GM21528 (cell line): ENCODE data around the gene TEX2.
"Not testable (repeated sequence)": the region's sequence is repeated elsewhere in the genome, so short reads cannot be mapped to it uniquely, and the experiment has no call there.

Experiments used
- ATAC-seq: cut with Tn5 transposase; IDR thresholded peaks from one replicate; pipeline ENCODE4 v1.9.1; 2021; ENCODE audit warnings: mild to moderate bottlenecking, moderate library complexity; ENCODE audit not compliant: unreplicated experiment, low FRiP score

The TEX2 gene

GRCh38 chr17:64216338-64217248 lies 46.5 kb downstream of the TEX2 start:
- ATAC-seq = no peak

- no peak for ATAC-seq
These were observed 47.1 kb downstream of the TEX2 start for GRCh38 chr17:64216000-64216337.

DNA sequence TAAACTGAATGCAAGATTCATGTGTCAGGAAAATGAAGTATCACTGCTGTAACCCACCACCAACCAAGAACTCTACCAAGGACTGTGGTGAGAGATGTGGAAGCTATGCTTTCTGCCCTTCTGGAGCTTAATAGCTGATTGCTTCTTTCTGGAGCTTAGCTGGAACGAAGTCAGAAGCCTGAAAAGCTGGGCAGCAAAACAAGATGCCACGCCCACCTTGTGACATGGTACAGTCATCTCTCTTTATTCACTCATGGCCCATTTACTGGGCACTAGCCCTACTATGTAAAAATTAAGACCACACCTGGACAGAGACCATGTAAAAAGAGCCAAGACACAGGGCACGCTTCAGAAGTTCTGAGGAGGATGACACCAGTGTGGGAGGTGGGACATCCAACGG lies 48.1 kb downstream of the TEX2 start:
- no peak for ATAC-seq

- no peak for ATAC-seq
These were observed 48.9 kb downstream of the TEX2 start for GRCh38 chr17:64213995-64214811.

- no peak for ATAC-seq
These were observed 50.9 kb downstream of the TEX2 start for GRCh38 chr17:64212122-64212521.

DNA sequence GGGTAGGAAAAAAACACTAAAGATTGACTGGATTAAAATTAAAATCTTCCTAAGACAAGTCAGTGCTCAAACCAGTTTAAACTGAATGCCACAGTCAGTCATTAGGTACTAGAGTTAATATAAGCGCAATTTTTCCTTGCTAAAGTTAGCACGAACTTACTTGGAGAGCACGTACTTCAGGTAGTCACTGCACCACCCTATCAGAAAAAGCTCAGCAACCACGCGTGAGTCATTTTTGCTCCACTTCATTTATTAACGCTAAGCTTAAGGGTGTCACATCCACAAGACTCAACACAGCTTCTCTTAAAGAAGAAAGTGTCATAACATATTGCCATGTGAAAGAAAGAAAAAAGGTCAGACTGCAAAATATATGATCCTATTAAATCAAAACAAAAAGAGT lies 53.1 kb downstream of the TEX2 start:
- no peak for ATAC-seq

- no peak for ATAC-seq
These were observed 53.6 kb downstream of the TEX2 start for GRCh38 chr17:64209356-64209941.

- ATAC-seq = not testable (repeated sequence)
These were observed 54.4 kb downstream of the TEX2 start for GRCh38 chr17:64208656-64209055.

- ATAC-seq = no peak
These were observed 57.3 kb downstream of the TEX2 start for GRCh38 chr17:64205804-64206203.

GRCh38 chr17:64203630-64204029 lies 59.4 kb downstream of the TEX2 start:
- no peak for ATAC-seq

GRCh38 chr17:64202683-64203344 lies 60.2 kb downstream of the TEX2 start:
- no peak for ATAC-seq

DNA sequence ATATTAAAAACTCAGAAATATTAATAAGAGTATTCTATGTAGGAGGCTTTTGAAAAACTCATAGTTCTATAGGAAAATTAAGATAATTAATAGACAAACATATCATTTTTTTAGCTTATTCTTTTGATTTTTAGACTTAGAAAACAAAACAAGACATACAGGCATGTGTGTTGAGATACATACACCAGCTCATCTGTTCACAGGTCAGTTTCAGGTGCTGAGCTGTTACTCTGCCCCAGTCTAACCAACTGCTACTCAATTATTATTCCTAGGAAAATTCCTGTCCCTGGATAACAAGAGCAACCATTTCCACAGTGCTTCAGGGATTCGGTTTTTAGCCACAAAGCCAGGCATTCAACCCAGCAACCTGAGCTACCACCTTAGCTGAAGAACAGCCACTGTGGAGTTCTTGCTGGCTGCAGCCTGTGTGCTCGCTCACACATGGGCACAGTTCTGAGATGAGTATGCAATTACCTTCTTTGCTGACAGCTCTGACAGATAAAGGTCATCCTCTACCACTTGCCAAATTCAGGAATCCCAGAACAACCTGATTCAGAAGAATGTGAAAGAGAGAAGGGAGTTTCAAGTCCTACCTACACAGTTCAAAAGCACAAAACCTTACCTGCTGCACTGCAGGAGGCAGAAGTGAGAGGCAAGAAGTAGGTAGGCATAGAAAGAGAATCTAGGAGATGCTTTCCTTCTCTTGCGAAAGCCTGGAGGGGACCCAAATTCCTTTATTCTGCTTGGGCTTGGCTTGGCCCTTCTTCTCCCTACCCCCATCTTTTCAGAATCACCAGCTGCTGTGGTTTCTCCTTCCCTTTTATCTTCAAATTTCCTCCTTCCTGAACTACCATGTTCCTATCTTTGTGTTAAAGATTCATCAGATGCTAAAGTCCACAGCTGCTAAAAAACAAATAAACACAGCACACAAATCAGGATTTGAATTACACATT lies 62.7 kb downstream of the TEX2 start:
- no peak for ATAC-seq

DNA sequence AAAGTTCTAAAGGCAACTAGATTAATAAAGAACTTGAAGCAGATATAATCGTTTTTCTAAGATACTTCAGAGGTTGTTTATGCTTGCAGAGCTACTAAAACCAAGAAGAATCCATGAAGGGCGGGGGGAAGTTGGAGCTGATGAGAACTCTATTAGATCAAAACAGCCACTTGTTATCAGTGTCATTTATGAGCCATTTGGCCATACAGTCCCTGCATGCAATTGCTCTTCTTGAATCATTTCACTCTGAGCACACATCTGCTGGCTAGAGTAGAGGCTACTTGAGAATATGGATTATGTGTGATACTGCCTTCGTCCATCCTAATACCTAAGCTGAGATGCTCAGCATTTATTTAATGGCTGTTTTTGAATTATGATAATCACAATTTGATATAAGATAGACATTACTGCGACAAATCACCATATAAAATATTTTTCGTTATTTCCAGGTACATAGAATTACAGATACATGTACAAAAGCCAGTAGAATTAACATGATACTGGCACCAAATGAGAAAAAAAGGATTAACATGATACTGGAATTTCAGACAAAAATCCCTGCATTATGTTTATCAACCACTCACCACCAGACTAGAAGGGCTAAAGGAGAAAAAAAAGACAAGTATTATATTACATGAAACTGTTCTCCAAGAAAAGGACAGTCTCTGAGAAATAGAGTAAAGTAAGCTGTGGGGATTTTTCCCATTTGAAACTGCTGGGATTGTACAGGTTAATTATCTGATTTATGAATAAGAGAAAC lies 64.5 kb downstream of the TEX2 start:
- no peak for ATAC-seq

GRCh38 chr17:64196601-64197000 lies 66.5 kb downstream of the TEX2 start:
- no peak for ATAC-seq

DNA sequence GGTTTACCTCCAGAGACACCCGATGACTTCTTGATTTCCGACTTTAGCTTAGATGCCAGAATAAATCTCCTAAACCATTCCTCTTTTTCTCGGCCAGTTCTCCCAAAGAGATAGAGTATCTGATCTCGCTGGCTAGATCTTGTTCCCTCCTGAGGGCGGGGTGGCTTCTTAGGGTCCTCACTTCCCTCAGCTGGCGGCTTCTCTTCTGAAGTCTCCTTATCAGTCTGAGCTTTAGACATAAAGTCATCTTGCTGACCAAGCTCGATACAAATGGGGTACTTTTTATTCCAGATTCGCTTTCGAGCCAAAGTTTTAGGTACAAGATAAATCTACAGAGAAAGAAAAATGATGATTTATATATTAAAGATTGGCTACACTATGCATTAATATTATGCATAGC lies 69.5 kb downstream of the TEX2 start:
- ATAC-seq = no peak

GRCh38 chr17:64192589-64192988 lies 70.5 kb downstream of the TEX2 start:
- no peak for ATAC-seq

GRCh38 chr17:64190472-64190871 lies 72.6 kb downstream of the TEX2 start:
- ATAC-seq = no peak

DNA sequence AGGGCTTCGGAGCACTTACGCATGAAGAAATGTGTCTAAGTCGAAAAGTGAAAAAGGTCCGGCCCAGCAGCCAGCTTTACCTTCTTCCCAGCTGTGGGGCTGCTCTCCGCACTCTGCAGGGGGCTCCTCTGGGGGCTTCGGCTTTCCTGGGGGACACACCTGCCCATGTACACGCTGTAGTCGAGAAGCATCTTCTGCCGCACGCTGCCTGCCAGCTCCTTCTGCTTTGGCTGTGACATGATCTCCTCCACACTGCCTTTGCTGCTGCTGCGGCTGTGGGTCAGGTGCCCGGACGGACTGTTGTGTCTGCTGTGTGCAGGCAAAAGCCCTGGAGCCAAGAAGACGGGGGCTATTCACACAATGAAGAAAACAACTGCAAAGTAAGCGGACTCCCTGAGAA lies 75.0 kb downstream of the TEX2 start:
- ATAC-seq = no peak
